Non-pigmented ciliary epithelial cell (primary cell): Measurements from ENCODE around the gene C19orf18.
"Not testable (repeated sequence)": the region's sequence is repeated elsewhere in the genome, so short reads cannot be mapped to it uniquely, and the experiment has no call there.

Experiments
- DNase-seq: peaks from one replicate; pipeline ENCODE4 v3.0.0-alpha.2; 2010; ENCODE audit warnings: low read depth

The C19orf18 gene

GRCh38 chr19:57974434-57974833 lies at the start of gene C19orf18:
TSS of gene C19orf18 (minus strand) at chr19:57974534. CDS start at chr19:57974432, 102 bp downstream.
- DNase-seq: no peak

- DNase-seq: no peak
These were observed 47.9 kb upstream of the C19orf18 start for GRCh38 chr19:58022283-58022660.

GRCh38 chr19:58021541-58022282 lies 47.4 kb upstream of the C19orf18 start:
- no peak for DNase-seq

GRCh38 chr19:58020129-58020528 lies 45.8 kb upstream of the C19orf18 start:
- no peak for DNase-seq

GRCh38 chr19:58014141-58014540 lies 39.8 kb upstream of the C19orf18 start:
- no peak for DNase-seq

GRCh38 chr19:58010507-58010906 lies 36.2 kb upstream of the C19orf18 start:
- DNase-seq: no peak

- DNase-seq: peak; percentile 48
These were observed 35.5 kb upstream of the C19orf18 start for GRCh38 chr19:58009666-58010301.

GRCh38 chr19:58009301-58009665 lies 34.9 kb upstream of the C19orf18 start:
- no peak for DNase-seq

- DNase-seq: not testable (repeated sequence)
These were observed 34.5 kb upstream of the C19orf18 start for GRCh38 chr19:58008877-58009276.

- DNase-seq: no peak
These were observed 33.0 kb upstream of the C19orf18 start for GRCh38 chr19:58007285-58007684.

- no peak for DNase-seq
These were observed 29.0 kb upstream of the C19orf18 start for GRCh38 chr19:58003174-58003828.

- peak; percentile 40 for DNase-seq
These were observed 28.2 kb upstream of the C19orf18 start, which contains the start of gene ZNF606 for GRCh38 chr19:58002384-58003173. TSS of gene ZNF606 (minus strand) at chr19:58002820. CDS start at chr19:58001319, 1,501 bp downstream.

- no peak for DNase-seq
These were observed 27.6 kb upstream of the C19orf18 start for GRCh38 chr19:58001895-58002369.

GRCh38 chr19:58000677-58001076 lies 26.3 kb upstream of the C19orf18 start:
- DNase-seq: no peak

- DNase-seq: no peak
These were observed 18.5 kb upstream of the C19orf18 start for GRCh38 chr19:57992841-57993240.

GRCh38 chr19:57978586-57979289 lies 4.4 kb upstream of the C19orf18 start:
- no peak for DNase-seq

- DNase-seq: no peak
These were observed 9.6 kb downstream of the C19orf18 start for GRCh38 chr19:57964761-57965160.

GRCh38 chr19:57961785-57962184 lies 12.5 kb downstream of the C19orf18 start:
- DNase-seq: no peak

- DNase-seq: no peak
These were observed 19.3 kb downstream of the C19orf18 start for GRCh38 chr19:57954996-57955395.

GRCh38 chr19:57949702-57950101 lies 24.6 kb downstream of the C19orf18 start:
- DNase-seq: no peak

GRCh38 chr19:57949296-57949695 lies 25.0 kb downstream of the C19orf18 start:
- no peak for DNase-seq
